HFFc6 (cell line): ENCODE results near the gene UNC93B1. TPM values are rescaled to one million over a fixed set of nuclear protein-coding genes. Genes with fewer than 3 reads are reported as not detected.
"Not testable (repeated sequence)": the region's sequence is repeated elsewhere in the genome, so short reads cannot be mapped to it uniquely, and the experiment has no call there.

ENCODE experiments used
- DNase-seq: peaks from one replicate; pipeline ENCODE4 v3.0.0-alpha.2; 2018
- H3K27ac Mint-ChIP-seq: 2 replicates; pipeline ENCODE4 v1.8.0; 2020; ENCODE audit warnings: mild to moderate bottlenecking, mixed read lengths
- H3K27me3 Mint-ChIP-seq: 2 replicates; pipeline ENCODE4 v1.8.0; 2021; ENCODE audit warnings: mild to moderate bottlenecking, moderate library complexity, mixed read lengths; ENCODE audit not compliant: insufficient read depth
- H3K36me3 Mint-ChIP-seq: 2 replicates; pipeline ENCODE4 v1.8.0; 2021; ENCODE audit warnings: low read depth, mixed read lengths
- H3K4me1 Mint-ChIP-seq: 2 replicates; pipeline ENCODE4 v1.8.0; 2020; ENCODE audit warnings: low read depth, mixed read lengths
- H3K4me3 Mint-ChIP-seq: 2 replicates; pipeline ENCODE4 v1.8.0; 2020; ENCODE audit warnings: mild to moderate bottlenecking, moderate library complexity, mixed read lengths
- H3K9me3 Mint-ChIP-seq: 2 replicates; pipeline ENCODE4 v1.8.0; 2020; ENCODE audit warnings: mild to moderate bottlenecking, mixed read lengths
- total RNA-seq, 6 experiments: library from RNA; stranded (reverse); fragmentation: NEBNext Ultra II Directional; extraction: Animal tissue kit (Norgen Biotek cat#: 25700); gene quantifications; 2 replicates in 1 of 6; 3 replicates in 5 of 6; pipeline ENCODE4 v1.2.3, GENCODE V29; 2021
- TF ChIP-seq, protein P1 (sequence below): fragments of 200-600 bp; sonication (generic); IDR thresholded peaks from 2 replicates; pipeline ENCODE4 v1.5.0; 2021; ENCODE audit warnings: antibody characterized with exemption, mild to moderate bottlenecking

Gene UNC93B1
- total RNA-seq, 6 experiments from 2014 or later = 17.2 to 23.0 (median 19.9) TPM

DNA sequence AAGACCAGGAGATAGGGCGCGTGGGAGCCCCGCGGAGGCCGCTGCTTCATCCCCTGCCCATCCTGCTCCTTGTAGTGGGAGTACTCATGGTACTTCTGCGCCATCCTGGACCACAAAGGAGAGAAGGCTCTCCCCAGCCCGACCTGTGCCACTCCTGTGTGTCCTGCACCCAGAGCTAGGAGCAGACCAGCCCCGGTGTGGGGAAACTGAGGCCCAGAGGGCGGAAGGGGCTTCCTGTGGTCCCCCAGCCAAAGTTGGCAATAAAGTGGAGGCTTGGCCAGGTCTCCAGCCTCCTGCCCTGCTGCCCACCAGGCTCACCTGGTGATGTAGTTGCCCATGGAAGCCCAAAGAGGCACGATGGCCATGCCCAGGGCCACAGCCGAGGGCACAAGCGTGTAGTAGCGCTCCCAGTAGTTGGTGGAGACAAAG is 4.7 kb downstream of the UNC93B1 start:
- peaks cover 6% of the 10 kb centered on the region; the same call in 1 of the 2 replicates for H3K9me3 Mint-ChIP-seq
- TF ChIP-seq, protein P1, sequence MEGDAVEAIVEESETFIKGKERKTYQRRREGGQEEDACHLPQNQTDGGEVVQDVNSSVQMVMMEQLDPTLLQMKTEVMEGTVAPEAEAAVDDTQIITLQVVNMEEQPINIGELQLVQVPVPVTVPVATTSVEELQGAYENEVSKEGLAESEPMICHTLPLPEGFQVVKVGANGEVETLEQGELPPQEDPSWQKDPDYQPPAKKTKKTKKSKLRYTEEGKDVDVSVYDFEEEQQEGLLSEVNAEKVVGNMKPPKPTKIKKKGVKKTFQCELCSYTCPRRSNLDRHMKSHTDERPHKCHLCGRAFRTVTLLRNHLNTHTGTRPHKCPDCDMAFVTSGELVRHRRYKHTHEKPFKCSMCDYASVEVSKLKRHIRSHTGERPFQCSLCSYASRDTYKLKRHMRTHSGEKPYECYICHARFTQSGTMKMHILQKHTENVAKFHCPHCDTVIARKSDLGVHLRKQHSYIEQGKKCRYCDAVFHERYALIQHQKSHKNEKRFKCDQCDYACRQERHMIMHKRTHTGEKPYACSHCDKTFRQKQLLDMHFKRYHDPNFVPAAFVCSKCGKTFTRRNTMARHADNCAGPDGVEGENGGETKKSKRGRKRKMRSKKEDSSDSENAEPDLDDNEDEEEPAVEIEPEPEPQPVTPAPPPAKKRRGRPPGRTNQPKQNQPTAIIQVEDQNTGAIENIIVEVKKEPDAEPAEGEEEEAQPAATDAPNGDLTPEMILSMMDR = no peak
- no peak for DNase-seq
- no peaks in the 10 kb centered on the region for H3K27me3 Mint-ChIP-seq
- H3K4me3 Mint-ChIP-seq = no peak overlapping the region
- H3K4me1 Mint-ChIP-seq = peaks cover 14% of the 10 kb centered on the region
- H3K36me3 Mint-ChIP-seq = peaks cover 9% of the 10 kb centered on the region
- no peak overlapping the region for H3K27ac Mint-ChIP-seq

DNA sequence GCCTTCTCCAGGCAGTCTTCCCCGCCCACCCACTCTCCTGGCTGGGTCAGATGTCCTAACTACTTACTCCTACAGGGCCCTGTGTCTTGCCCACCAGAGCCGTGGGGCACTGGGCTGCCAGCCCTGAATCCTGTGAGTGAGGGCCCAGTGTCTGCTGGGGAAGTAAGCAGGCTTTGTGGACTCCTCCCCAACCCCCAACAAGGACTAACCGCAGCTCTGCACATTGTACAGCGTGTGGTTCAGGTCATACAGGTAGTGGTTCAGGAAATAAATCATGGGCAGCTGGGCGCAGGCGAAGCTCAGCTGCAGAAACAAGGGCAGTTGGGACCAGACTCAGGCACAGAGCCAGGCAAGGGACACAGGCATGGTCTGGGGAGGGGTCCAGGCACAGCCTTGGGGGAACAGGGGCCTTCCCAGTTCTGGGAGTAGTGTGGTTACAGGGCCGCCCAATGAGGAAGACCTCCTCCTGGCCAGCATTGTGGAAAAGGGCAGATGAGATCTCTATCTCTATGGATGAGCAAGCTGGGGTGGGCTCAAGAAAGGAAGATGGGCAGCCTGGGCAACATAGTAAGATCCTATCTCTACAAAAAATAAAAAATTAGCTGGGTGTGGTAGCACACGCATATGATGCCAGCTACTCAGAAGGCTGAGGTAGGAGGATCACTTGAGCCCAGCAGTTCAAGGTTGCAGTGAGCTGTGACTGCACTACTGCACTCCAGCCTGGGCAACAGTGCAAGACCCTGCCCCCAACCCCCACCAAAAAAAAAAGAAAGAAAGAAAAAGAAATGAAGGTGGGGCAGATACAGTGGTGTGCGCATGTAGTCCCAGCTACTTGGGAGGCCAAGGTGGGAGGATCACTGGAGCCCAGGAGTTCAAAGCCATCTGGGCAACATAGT is 5.5 kb downstream of the UNC93B1 start:
- TF ChIP-seq, protein P1 = no peak
- Mint-ChIP-seq H3K4me3 (no peak overlapping the region), H3K27me3 (no peaks in the 10 kb centered on the region), H3K4me1 (peaks cover 11% of the 10 kb centered on the region), H3K36me3 (peaks cover 9% of the 10 kb centered on the region), H3K27ac (no peak overlapping the region), H3K9me3 (peaks cover 6% of the 10 kb centered on the region; the same call in 1 of the 2 replicates)
- no peak for DNase-seq

DNA sequence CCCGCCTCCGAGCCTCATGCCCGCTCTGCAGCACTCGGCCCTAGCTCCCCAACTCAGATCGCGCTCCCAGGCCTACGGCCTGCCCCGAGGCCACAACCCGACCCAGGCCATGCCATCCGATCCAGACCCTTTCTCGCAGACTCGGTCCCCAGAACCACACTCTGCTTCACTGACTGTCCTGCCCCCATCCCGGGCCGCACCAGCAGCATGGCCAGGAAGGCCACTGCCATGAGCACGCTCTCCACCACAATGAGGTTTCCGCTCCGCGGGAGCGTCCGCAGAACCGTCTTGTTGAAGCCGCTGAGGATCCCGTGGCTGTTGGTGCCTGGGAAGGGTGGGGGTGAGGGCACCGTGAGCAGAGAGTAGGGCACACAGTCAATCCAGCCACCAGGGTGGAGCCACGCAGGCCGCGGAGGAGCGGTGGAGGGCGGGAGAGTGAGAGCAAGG is 6.4 kb downstream of the UNC93B1 start:
- TF ChIP-seq, protein P1 = no peak
- no peak overlapping the region for H3K27ac Mint-ChIP-seq
- peaks cover 5% of the 10 kb centered on the region for H3K4me1 Mint-ChIP-seq
- no peak overlapping the region for H3K4me3 Mint-ChIP-seq
- peaks cover 9% of the 10 kb centered on the region for H3K36me3 Mint-ChIP-seq
- no peak for DNase-seq
- H3K9me3 Mint-ChIP-seq = peaks cover 6% of the 10 kb centered on the region; the same call in 1 of the 2 replicates
- no peaks in the 10 kb centered on the region; the same call in 1 of the 2 replicates for H3K27me3 Mint-ChIP-seq

DNA sequence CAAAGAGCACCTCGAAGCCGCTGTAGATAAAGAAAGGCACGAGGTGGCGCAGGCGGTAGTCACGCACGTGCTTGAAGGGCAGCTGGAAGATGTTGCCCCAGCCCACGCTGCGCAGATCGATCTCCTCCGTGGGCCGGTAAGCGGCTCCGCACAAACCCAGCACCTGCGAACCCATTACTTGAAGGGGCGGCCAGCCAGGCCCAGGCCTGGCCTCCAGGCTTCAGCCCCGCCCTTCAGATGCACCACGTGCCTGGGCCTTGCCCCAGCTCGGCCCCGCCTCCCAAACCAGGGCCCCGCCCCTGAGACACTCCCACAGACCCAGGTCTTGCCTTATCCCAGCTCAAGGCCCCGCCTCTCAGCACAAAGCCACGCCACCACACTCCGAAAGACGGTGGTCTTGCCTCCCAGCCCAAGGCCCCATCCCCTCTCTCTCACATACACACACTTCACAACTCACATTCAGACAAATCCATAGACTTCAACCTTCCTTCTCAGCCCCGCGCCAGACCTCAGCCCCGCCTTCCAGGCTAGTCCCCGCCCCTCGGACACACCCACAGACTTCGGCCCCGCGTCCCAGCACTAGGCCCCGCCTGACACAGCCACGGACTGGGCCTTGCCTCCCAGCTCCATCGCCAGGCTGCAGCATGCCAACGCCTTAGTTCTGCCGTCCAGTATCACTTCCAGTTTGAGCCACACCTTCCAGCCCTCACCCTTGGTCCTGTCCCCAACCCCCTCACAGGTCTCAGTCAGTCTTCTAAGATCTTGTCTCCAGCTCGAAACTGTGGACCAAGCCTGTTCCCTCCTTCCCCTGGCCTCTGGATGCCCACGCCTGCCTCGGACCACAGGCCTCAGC is 7.0 kb downstream of the UNC93B1 start:
- Mint-ChIP-seq H3K27ac (no peak overlapping the region), H3K36me3 (peaks cover 9% of the 10 kb centered on the region)
- TF ChIP-seq, protein P1 = no peak

DNA sequence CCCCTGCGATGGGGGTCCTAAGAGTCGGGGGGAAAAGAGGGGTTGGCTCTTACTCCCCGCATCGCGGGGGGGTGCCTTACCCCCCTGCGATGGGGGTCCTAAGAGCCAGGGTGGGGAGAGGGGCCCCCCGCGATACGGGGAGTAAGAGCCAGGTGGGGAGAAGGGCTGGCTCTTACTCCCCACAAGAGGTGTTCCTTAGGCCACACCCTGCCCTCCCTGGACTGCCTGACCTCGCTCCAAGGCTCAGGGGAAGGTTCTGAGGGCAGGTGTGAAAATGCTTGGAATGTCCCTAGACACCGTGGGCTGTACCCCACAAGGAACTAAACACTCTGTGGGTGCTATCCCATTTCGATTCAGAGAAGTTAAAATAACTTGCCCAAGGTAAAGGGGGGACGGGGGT is 7.8 kb downstream of the UNC93B1 start:
- H3K36me3 Mint-ChIP-seq = peaks cover 9% of the 10 kb centered on the region
- no peak overlapping the region for H3K27ac Mint-ChIP-seq
- peaks cover 6% of the 10 kb centered on the region; the same call in 1 of the 2 replicates for H3K9me3 Mint-ChIP-seq
- H3K4me1 Mint-ChIP-seq = no peaks in the 10 kb centered on the region
- DNase-seq = no peak
- no peak overlapping the region for H3K4me3 Mint-ChIP-seq
- TF ChIP-seq, protein P1 = no peak
- peaks cover 2% of the 10 kb centered on the region for H3K27me3 Mint-ChIP-seq

More for the DNA sequence above, 7.0 kb downstream of the UNC93B1 start:
- H3K4me3 Mint-ChIP-seq = no peak overlapping the region
- peaks cover under 1% of the 10 kb centered on the region for H3K27me3 Mint-ChIP-seq
- no peaks in the 10 kb centered on the region for H3K4me1 Mint-ChIP-seq
- H3K9me3 Mint-ChIP-seq = peaks cover 6% of the 10 kb centered on the region; the same call in 1 of the 2 replicates
- DNase-seq = no peak

DNA sequence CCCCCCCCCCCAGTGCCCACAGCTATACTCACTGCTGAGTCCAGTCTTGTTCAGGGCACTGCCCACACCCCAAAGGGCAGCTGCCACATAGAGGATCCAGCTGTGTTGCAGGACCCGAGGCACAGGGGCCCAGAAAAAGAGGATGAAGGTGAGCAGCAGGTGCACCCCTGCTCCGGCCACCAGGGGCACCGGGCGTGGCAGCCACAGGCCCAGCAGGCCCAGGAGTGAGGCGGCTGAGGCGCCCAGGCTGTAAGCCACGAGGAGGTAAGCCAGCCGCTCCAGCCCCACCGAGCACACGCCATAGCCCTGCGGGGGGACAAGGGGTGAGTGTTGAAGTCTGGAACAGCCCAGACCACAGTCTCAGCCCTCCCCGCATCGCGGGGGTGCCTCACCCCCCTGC is 8.3 kb downstream of the UNC93B1 start:
- H3K36me3 Mint-ChIP-seq, H3K27me3 Mint-ChIP-seq, DNase-seq, H3K4me1 Mint-ChIP-seq, H3K9me3 Mint-ChIP-seq, H3K4me3 Mint-ChIP-seq, H3K27ac Mint-ChIP-seq: not testable (repeated sequence)

DNA sequence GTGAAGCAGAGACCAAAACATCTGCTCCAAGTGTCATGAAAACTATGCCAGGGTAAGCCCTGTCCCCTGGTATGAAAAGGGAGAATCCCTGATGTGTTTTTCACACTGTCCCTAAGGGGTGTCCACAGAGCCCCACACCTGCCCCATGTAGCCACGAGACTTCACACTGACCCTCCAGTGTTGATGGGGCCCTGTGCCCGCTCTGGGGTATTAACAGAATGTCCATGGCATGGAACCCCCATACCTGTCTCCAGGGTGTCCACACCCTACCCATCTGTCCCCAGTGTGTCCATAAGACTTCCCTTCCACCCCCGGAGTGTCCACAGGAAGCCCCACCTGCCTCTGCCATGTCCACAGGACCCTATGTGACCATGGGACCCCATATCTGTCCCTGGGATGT is 8.8 kb downstream of the UNC93B1 start:
- not testable (repeated sequence) for H3K36me3 Mint-ChIP-seq, H3K27ac Mint-ChIP-seq, H3K4me1 Mint-ChIP-seq, H3K9me3 Mint-ChIP-seq, H3K27me3 Mint-ChIP-seq, H3K4me3 Mint-ChIP-seq, DNase-seq

DNA sequence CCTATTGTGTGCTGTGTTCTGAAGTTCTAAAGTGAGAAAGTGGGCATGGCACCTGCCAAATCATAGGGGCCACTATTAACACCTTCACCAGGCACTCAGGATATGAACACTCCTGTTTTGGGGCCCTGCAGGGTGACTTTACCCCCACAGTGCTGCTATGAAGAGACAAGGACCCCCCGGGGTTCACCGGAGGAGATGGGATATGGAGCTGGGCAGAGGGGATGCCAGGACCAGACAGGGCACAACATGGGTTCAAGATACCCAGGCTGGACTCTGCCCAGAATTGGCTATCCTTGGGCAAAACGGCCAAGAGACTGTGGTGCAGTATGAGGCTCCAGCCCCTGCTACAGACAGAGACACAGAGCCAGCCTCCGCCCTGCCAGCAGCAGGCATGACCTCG is 9.5 kb downstream of the UNC93B1 start:
- not testable (repeated sequence) for H3K27ac Mint-ChIP-seq, H3K9me3 Mint-ChIP-seq, H3K36me3 Mint-ChIP-seq, DNase-seq, H3K4me3 Mint-ChIP-seq, H3K27me3 Mint-ChIP-seq, H3K4me1 Mint-ChIP-seq
